Measurements from ENCODE around the gene ZNF653. TPM values are rescaled to one million over a fixed set of nuclear protein-coding genes. Genes with fewer than 3 reads are reported as not detected.

Gene ZNF653
- total and polyA plus RNA-seq, 9 of the 15 experiments (the other 6 are each of a cell fraction or from before 2014, with no cell fraction given): 1.6 to 8.0 (median 4.2) TPM; not detected in 2

GRCh38 chr19:11528551-11529341, 23.1 kb upstream of the ZNF653 start, which contains the start of gene ECSIT (continued):
- TF ChIP-seq IRF1 (CRISPR knock-in tag; IDR thresholded peaks at IDR 0.05; ENCODE audit: borderline replicate concordance): peak; percentile 59; the same call in 1 of the 2 replicates
- TF ChIP-seq ZNF12 (CRISPR knock-in tag; IDR thresholded peaks at IDR 0.05): peak; percentile 72; the same call in 1 of the 2 replicates
- no peak for TF ChIP-seq STAT6 (CRISPR knock-in tag; IDR thresholded peaks at IDR 0.05)
- TF ChIP-seq PBX2 (CRISPR knock-in tag; IDR thresholded peaks at IDR 0.05; ENCODE audit: low read depth): no peak
- TF ChIP-seq PBX2 (tag; conservative IDR thresholded peaks at IDR 0.05; ENCODE audit: low read depth): no peak; the same call in 1 of the 2 replicates
- TF ChIP-seq GABPB1 (CRISPR knock-in tag; IDR thresholded peaks at IDR 0.05): peak; percentile 98
- no peak for TF ChIP-seq NFE2L1 (tag; IDR thresholded peaks at IDR 0.05; ENCODE audit: borderline replicate concordance, low read depth)
- no peak for TF ChIP-seq ILK (tag; IDR thresholded peaks at IDR 0.05; ENCODE audit: borderline replicate concordance, low read depth)
- TF ChIP-seq ZNF609 (CRISPR knock-in tag; IDR thresholded peaks at IDR 0.05; ENCODE audit: borderline replicate concordance): no peak
- TF ChIP-seq ZNF408 (CRISPR knock-in tag; IDR thresholded peaks at IDR 0.05; ENCODE audit: low read depth): no peak
- 0 out of 2 replicates have a peak, but pooled peaks have one; percentile 79 for TF ChIP-seq PREB (CRISPR knock-in tag; IDR thresholded peaks at IDR 0.05)
- TF ChIP-seq SMARCB1 (IDR thresholded peaks at IDR 0.05; ENCODE audit: insufficient read length, low read depth): peak; percentile 67
- no peak for TF ChIP-seq CREBBP (IDR thresholded peaks at IDR 0.05; ENCODE audit: low read depth, low read length)

Data from K562 (cell line).